GM23338 (cell line): ENCODE data around the gene CHSY1. TPM values are rescaled to one million over a fixed set of nuclear protein-coding genes. Genes with fewer than 3 reads are reported as not detected.

Source experiments
- ATAC-seq: fragments of 200-7000 bp; cut with Tn5 transposase; 3 replicates; pipeline ENCODE4 v1.9.1; 2020
- DNase-seq: peaks from one replicate; pipeline ENCODE4 v3.0.0-alpha.2; 2015; ENCODE audit warnings: low spot score
- H2AFZ ChIP-seq: fragments of 200-600 bp; sonication (generic); 2 replicates; pipeline ENCODE4 v1.8.0; 2016; ENCODE audit warnings: antibody characterized with exemption, mild to moderate bottlenecking, moderate library complexity
- H3F3A ChIP-seq: fragments of 200-600 bp; sonication (generic); replicated peaks from 2 replicates; pipeline ENCODE4 v1.8.0; 2017; ENCODE audit warnings: antibody characterized with exemption, mixed run types, low read depth
- H3K27ac ChIP-seq: fragments of 200-600 bp; sonication (generic); 2 replicates; pipeline ENCODE4 v1.6.1; 2016; ENCODE audit warnings: low read depth
- H3K27me3 ChIP-seq: fragments of 200-600 bp; sonication (generic); 2 replicates; pipeline ENCODE4 v1.8.0; 2016; ENCODE audit warnings: mild to moderate bottlenecking, mixed run types, moderate library complexity; ENCODE audit not compliant: insufficient read depth
- H3K36me3 ChIP-seq: fragments of 200-600 bp; sonication (generic); 2 replicates; pipeline ENCODE4 v1.8.0; 2016; ENCODE audit warnings: mild to moderate bottlenecking; ENCODE audit not compliant: insufficient read depth
- H3K4me1 ChIP-seq: fragments of 200-600 bp; sonication (generic); 2 replicates; pipeline ENCODE4 v1.8.0; 2016; ENCODE audit warnings: mild to moderate bottlenecking, moderate library complexity; ENCODE audit not compliant: insufficient read depth
- H3K4me2 ChIP-seq: fragments of 200-600 bp; sonication (generic); 2 replicates; pipeline ENCODE4 v1.7.1; 2017; ENCODE audit warnings: mixed run types
- H3K4me3 ChIP-seq: fragments of 200-600 bp; sonication (generic); 2 replicates; pipeline ENCODE4 v1.6.1; 2016; ENCODE audit warnings: mixed run types
- H3K79me2 ChIP-seq: fragments of 200-600 bp; sonication (generic); replicated peaks from 2 replicates; pipeline ENCODE4 v1.8.0; 2017; ENCODE audit warnings: mild to moderate bottlenecking; ENCODE audit not compliant: insufficient read depth
- H3K9me2 ChIP-seq: fragments of 200-600 bp; sonication (generic); 2 replicates; pipeline ENCODE4 v1.8.0; 2017; ENCODE audit not compliant: insufficient read depth
- H4K20me1 ChIP-seq: fragments of 200-600 bp; sonication (generic); replicated peaks from 2 replicates; pipeline ENCODE4 v1.8.0; 2017; ENCODE audit warnings: mild to moderate bottlenecking; ENCODE audit not compliant: insufficient read depth
- H3K27ac Mint-ChIP-seq: 2 replicates; pipeline ENCODE4 v1.8.0; 2020; ENCODE audit warnings: inconsistent platforms, mild to moderate bottlenecking, moderate library complexity, mixed read lengths
- H3K27me3 Mint-ChIP-seq: 3 replicates; pipeline ENCODE4 v1.8.0; 2022; ENCODE audit warnings: low read depth, mild to moderate bottlenecking, moderate library complexity, mixed read lengths, inconsistent platforms; ENCODE audit not compliant: insufficient read depth, poor library complexity
- H3K36me3 Mint-ChIP-seq: 3 replicates; pipeline ENCODE4 v1.8.0; 2021; ENCODE audit warnings: low read depth, mild to moderate bottlenecking, inconsistent platforms, moderate library complexity, mixed read lengths
- H3K4me1 Mint-ChIP-seq: 3 replicates; pipeline ENCODE4 v1.8.0; 2020; ENCODE audit warnings: mild to moderate bottlenecking, inconsistent platforms, mixed read lengths
- H3K4me3 Mint-ChIP-seq: 3 replicates; pipeline ENCODE4 v1.8.0; 2021; ENCODE audit warnings: moderate library complexity, mild to moderate bottlenecking, inconsistent platforms, mixed read lengths
- H3K9me3 Mint-ChIP-seq: 3 replicates; pipeline ENCODE4 v1.8.0; 2020; ENCODE audit warnings: moderate library complexity, mild to moderate bottlenecking, inconsistent platforms, mixed read lengths
- CREB1 ChIP-seq: fragments of 250-450 bp; sonication (Bioruptor Pico); IDR thresholded peaks from 2 replicates; pipeline ENCODE4 v1.5.0; 2020; ENCODE audit warnings: low read depth, mild to moderate bottlenecking, moderate library complexity
- CTCF ChIP-seq, 2 experiments: fragments of 200-600 bp in 1 of 2; sonication (generic) in 1 of 2; conservative IDR thresholded peaks; 2 replicates each; pipeline versions ENCODE4 v1.5.1 to v1.6.1; 2016 to 2017; ENCODE audit warnings: antibody characterized with exemption in 2 of 2, low read depth in 2 of 2, mild to moderate bottlenecking in 2 of 2, moderate library complexity in 1 of 2
- EZH2 ChIP-seq: fragments of 200-600 bp; sonication (generic); IDR thresholded peaks from one replicate; pipeline ENCODE4 v1.8.0; 2017; ENCODE audit warnings: antibody characterized with exemption, mild to moderate bottlenecking, low read depth; ENCODE audit not compliant: unreplicated experiment
- EZH2phosphoT487 ChIP-seq: fragments of 200-600 bp; sonication (generic); IDR thresholded peaks from one replicate; pipeline ENCODE4 v1.8.1; 2018; ENCODE audit warnings: antibody characterized with exemption; ENCODE audit not compliant: unreplicated experiment
- JUNB ChIP-seq: IDR thresholded peaks from one replicate; pipeline ENCODE4 v1.6.1; 2016; ENCODE audit warnings: antibody characterized with exemption; ENCODE audit not compliant: unreplicated experiment
- NANOG ChIP-seq: IDR thresholded peaks from 2 replicates; pipeline ENCODE4 v1.6.1; 2016; ENCODE audit warnings: antibody characterized with exemption, borderline replicate concordance
- POLR2AphosphoS5 ChIP-seq: IDR thresholded peaks from 2 replicates; pipeline ENCODE4 v1.6.1; 2016; ENCODE audit warnings: antibody characterized with exemption, low read depth
- REST ChIP-seq: IDR thresholded peaks from one replicate; pipeline ENCODE4 v1.6.1; 2018; ENCODE audit warnings: antibody characterized with exemption; ENCODE audit not compliant: unreplicated experiment
- STAT1 ChIP-seq: IDR thresholded peaks from one replicate; pipeline ENCODE4 v1.6.1; 2016; ENCODE audit warnings: antibody characterized with exemption; ENCODE audit not compliant: unreplicated experiment
- ZNF114 ChIP-seq: fragments of 250-450 bp; sonication (Bioruptor Pico); IDR thresholded peaks from 2 replicates; pipeline ENCODE4 v1.5.0; 2020; ENCODE audit warnings: mild to moderate bottlenecking, moderate library complexity
- polyA plus RNA-seq: library from polyadenylated mRNA; unstranded; fragments of >200 nt; fragmentation: Nextera tagmentation; extraction: Ambion mirVana; gene quantifications from 2 replicates; pipeline ENCODE4 v1.2.1, GENCODE V29; 2016
- total RNA-seq: library from RNA; depleted of rRNA; stranded (reverse); fragments of >200 nt; shearing (Covaris generic); gene quantifications from 2 replicates; pipeline ENCODE4 v1.2.3, GENCODE V29; 2014
- TF ChIP-seq, protein P1 (sequence below): IDR thresholded peaks from 2 replicates; pipeline ENCODE4 v1.6.1; 2016; ENCODE audit warnings: antibody characterized with exemption

Gene CHSY1
- total and polyA plus RNA-seq, 2 experiments from 2014 or later, result 9.8 to 47.7 TPM

GRCh38 chr15:101193806-101194545 is 57.9 kb downstream of the CHSY1 start (continued):
- TF ChIP-seq CTCF (conservative IDR thresholded peaks at IDR 0.05; ENCODE audit: low read depth in 2 of 2) (no peak), REST (no peak), ZNF114 (CRISPR knock-in tag) (no peak), EZH2 (no peak), EZH2phosphoT487 (no peak), JUNB (no peak), POLR2AphosphoS5 (no peak), NANOG (no peak), STAT1 (no peak)
- TF ChIP-seq, protein P1, sequence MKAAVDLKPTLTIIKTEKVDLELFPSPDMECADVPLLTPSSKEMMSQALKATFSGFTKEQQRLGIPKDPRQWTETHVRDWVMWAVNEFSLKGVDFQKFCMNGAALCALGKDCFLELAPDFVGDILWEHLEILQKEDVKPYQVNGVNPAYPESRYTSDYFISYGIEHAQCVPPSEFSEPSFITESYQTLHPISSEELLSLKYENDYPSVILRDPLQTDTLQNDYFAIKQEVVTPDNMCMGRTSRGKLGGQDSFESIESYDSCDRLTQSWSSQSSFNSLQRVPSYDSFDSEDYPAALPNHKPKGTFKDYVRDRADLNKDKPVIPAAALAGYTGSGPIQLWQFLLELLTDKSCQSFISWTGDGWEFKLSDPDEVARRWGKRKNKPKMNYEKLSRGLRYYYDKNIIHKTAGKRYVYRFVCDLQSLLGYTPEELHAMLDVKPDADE, result no peak

- Histone ChIP-seq H3K4me3 (no peak overlapping the region), H3K36me3 (no peaks in the 10 kb centered on the region), H3K79me2 (peaks cover 100% of the 10 kb centered on the region), H3K4me2 (no peak overlapping the region), H3K4me1 (peaks cover 45% of the 10 kb centered on the region), H2AFZ (no peak overlapping the region), H3F3A (no peaks in the 10 kb centered on the region; the same call in 1 of the 2 replicates), H3K27me3 (no peaks in the 10 kb centered on the region), H4K20me1 (peaks cover 45% of the 10 kb centered on the region), H3K9me2 (no peaks in the 10 kb centered on the region), H3K27ac (no peak overlapping the region)
- ATAC-seq (peak; percentile 21), DNase-seq (no peak)
- H3K4me1 Mint-ChIP-seq, result peaks cover 61% of the 10 kb centered on the region
- H3K36me3 Mint-ChIP-seq, result no peaks in the 10 kb centered on the region
- no peaks in the 10 kb centered on the region for H3K9me3 Mint-ChIP-seq
- no peak overlapping the region; the same call in 1 of the 2 replicates for H3K27ac Mint-ChIP-seq
- peaks cover 7% of the 10 kb centered on the region for H3K27me3 Mint-ChIP-seq
- H3K4me3 Mint-ChIP-seq, result no peak overlapping the region
- TF ChIP-seq CREB1 (no peak), JUNB (no peak), NANOG (no peak), STAT1 (no peak), POLR2AphosphoS5 (no peak), EZH2phosphoT487 (no peak)
- TF ChIP-seq, protein P1, result no peak
Measured at GRCh38 chr15:101193120-101193644, 58.7 kb downstream of the CHSY1 start.
